GM18519 (cell line): ENCODE measurements around the gene CRHBP.
"Not testable (repeated sequence)": the region's sequence is repeated elsewhere in the genome, so short reads cannot be mapped to it uniquely, and the experiment has no call there.

ENCODE experiments used
- ATAC-seq: cut with Tn5 transposase; IDR thresholded peaks from one replicate; pipeline ENCODE4 v1.9.1; 2021; ENCODE audit warnings: mild to moderate bottlenecking, moderate library complexity; ENCODE audit not compliant: unreplicated experiment, low FRiP score

The CRHBP gene

DNA sequence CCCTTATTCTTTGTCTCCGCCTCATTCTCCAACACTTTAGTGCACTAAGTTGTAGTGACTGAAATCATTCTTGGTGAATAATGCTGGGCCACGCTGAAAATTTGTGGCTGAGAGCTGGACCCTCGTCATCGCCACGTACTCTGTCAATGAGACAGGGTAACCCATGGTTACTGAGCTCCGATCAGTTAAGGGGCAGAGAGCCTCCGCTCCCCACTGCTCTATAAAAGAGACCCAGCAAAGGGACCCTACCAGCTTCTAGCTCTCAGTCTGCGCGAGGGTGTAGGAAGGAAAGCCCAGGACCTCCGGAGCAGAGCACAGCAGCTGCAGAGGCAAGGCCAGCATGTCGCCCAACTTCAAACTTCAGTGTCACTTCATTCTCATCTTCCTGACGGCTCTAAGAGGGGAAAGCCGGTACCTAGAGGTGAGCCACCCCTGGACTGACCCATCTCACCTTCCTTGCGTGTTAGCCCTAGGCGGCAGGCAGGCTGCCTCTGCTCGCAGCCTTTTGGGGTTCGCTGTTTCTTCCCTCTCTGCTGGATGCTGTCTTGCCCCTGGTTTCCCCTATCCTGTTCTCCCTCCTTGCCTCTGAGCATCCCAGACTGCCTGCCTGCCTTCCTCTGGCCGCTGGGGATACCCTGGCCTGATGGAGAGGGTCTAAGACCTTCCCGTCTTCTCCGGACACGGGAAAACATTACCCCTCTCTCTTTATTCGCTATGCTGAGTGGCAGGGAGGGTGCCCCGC, at the start of gene CRHBP:
CRHBP (plus strand) TSS at position 251 of the 742 bp plus-strand sequence; CDS start at position 341, 90 bp downstream.
- ATAC-seq, result no peak

DNA sequence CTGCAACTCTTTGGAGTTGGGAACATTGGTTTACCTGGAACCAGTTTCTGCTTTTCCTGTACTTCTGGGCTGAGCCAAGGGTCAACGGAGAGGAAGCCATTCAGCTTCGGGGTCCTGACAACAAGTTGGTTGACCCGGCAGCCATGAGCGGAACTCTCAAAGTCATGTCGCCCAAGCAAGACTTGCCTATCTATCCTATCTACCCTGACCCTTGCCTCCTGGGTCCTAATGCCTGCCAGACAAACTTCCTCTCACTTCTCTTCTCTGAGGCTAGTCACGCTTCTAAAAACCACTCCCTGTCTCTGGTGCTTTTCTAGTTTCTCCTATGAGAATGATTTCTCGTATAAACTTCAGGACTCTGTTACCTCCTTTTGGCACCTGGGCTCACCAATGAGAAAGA, 44.7 kb upstream of the CRHBP start:
- ATAC-seq, result no peak

GRCh38 chr5:76910344-76910933, 42.4 kb upstream of the CRHBP start:
- not testable (repeated sequence) for ATAC-seq

DNA sequence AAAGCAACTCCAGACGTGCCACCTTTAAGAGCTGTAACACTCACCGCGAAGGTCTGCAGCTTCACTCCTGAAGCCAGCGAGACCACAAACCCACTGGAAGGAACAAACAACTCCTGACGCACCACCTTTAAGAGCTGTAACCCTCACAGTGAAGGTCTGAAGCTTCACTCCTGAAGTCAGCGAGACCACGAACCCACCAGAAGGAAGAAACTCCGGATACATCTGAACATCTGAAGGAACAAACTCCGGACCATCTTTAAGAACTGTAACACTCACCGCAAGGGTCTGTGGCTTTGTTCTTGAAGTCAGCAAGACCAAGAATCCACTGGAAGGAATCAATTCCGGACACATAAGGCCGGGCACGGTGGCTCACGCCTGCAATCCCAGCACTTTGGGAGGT, 38.2 kb upstream of the CRHBP start:
- ATAC-seq, result not testable (repeated sequence)

GRCh38 chr5:76918539-76918938, 34.3 kb upstream of the CRHBP start:
- no peak for ATAC-seq

GRCh38 chr5:76920491-76920890, 32.4 kb upstream of the CRHBP start:
- ATAC-seq, result no peak

- ATAC-seq, result no peak
Observed at GRCh38 chr5:76926329-76927105, 26.3 kb upstream of the CRHBP start.

DNA sequence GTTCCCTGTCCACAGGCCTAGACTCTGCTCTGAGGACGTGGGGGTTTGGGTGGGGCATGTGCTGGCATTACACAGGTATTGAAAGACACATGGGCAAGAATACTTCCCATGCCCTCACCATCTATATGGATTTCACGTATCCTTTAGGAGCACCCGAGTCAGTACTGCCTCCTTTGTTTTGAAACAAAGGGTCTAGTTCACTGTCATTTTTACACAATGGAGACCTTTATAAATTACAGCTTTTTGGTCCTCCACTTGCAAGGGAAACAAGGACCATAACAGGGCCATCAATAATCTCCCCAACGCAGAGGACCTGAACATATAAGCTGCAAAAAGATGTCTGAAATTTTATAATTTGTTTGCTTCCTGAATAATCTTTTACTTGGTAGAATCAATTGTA, 24.9 kb upstream of the CRHBP start:
- ATAC-seq, result no peak

- no peak for ATAC-seq
Observed at GRCh38 chr5:76930083-76930482, 22.8 kb upstream of the CRHBP start.

GRCh38 chr5:76938177-76938576, 14.7 kb upstream of the CRHBP start:
- ATAC-seq, result no peak

GRCh38 chr5:76941000-76941399, 11.8 kb upstream of the CRHBP start:
- no peak for ATAC-seq

GRCh38 chr5:76941442-76941841, 11.4 kb upstream of the CRHBP start:
- ATAC-seq, result no peak

- ATAC-seq, result no peak
Observed at GRCh38 chr5:76942581-76942980, 10.3 kb upstream of the CRHBP start.

- no peak for ATAC-seq
Observed at GRCh38 chr5:76943006-76943405, 9.8 kb upstream of the CRHBP start.

DNA sequence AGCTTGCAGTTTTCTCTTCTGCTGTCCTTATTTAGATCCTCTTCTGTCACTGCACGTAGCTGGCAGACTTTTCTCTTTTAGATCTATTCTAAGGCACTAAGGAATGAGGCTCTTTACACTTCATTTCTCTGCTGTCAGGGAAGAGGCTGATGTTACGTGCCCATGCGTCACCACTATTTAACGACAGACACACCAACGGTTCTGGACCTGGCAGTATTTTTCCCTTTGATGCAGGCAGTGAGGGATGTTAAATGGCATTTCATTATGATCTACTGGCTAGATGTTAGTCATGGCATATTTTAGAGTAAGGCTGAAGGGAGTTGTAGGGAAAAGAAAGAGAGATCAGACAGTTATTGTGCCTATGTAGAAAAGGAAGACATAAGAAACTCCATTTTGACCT, 8.2 kb upstream of the CRHBP start:
- ATAC-seq, result no peak

GRCh38 chr5:76945238-76945637, 7.6 kb upstream of the CRHBP start:
- not testable (repeated sequence) for ATAC-seq

DNA sequence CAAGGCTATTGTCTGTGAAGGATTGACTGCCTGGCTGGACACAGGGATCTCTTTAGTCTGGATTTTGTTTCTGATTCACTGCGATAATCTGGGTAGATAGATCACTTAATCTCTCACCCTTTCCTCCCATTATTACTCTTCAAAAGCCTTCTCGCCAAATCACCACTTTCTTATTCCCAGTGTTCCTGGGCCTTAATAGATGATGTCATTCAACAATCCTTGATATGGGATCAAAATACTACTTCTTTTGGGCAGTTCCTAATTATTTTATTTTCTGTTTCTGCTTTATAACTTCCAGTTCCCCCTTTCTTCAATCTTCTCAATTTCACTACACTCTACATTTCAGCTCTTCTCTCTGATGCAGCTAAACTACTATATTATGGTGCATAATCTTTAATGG, 6.8 kb upstream of the CRHBP start:
- ATAC-seq, result no peak

GRCh38 chr5:76947082-76947503, 5.8 kb upstream of the CRHBP start:
- no peak for ATAC-seq

GRCh38 chr5:76953551-76954382, 922 bp downstream of the CRHBP start:
- ATAC-seq, result no peak

DNA sequence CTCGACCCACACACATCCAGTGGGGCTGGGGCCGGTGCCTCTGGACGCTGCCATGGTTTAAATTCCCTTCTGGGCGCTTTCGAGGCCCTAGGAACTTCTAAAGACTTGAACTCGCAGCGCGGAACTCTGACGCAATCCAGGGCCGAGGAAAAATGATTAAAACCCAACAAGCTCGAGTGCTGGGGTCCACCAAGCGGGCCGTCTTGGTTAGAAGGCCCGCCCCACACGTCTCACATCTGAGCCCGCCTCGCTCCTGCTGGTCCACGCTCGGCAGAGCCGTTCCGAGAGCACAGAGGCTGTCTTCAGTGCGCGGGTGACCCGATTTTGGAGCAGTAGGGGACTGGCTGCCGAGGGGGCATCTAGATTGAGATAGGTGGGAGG, 1.5 kb downstream of the CRHBP start:
- no peak for ATAC-seq

- ATAC-seq, result no peak
Observed at GRCh38 chr5:76956033-76956432, 3.2 kb downstream of the CRHBP start.
